Superior temporal gyrus (tissue), 1 donor: ENCODE data around the gene CDC14B.
"Not testable (repeated sequence)": the region's sequence is repeated elsewhere in the genome, so short reads cannot be mapped to it uniquely, and the experiment has no call there.

Experiments used
- DNase-seq: peaks from one replicate; pipeline ENCODE4 v3.0.0-alpha.2; 2016; ENCODE audit errors: extremely low spot score

The CDC14B gene

GRCh38 chr9:96587338-96588315, 32.0 kb downstream of the CDC14B start:
- DNase-seq: no peak

GRCh38 chr9:96585426-96585825, 34.2 kb downstream of the CDC14B start:
- DNase-seq: no peak

- DNase-seq: not testable (repeated sequence)
These were observed 37.4 kb downstream of the CDC14B start for GRCh38 chr9:96582199-96582598.

GRCh38 chr9:96581786-96582185, 37.9 kb downstream of the CDC14B start:
- DNase-seq: no peak

- no peak for DNase-seq
These were observed 38.3 kb downstream of the CDC14B start for GRCh38 chr9:96581301-96581700.

- no peak for DNase-seq
These were observed 44.7 kb downstream of the CDC14B start for GRCh38 chr9:96574931-96575351.

- DNase-seq: no peak
These were observed 45.2 kb downstream of the CDC14B start for GRCh38 chr9:96574455-96574854.

- DNase-seq: peak; percentile 68
These were observed 52.4 kb downstream of the CDC14B start for GRCh38 chr9:96567203-96567700.

- DNase-seq: peak; percentile 82
These were observed 53.0 kb downstream of the CDC14B start for GRCh38 chr9:96566498-96567202.

GRCh38 chr9:96565671-96566497, 53.8 kb downstream of the CDC14B start:
- DNase-seq: peak; percentile 67

GRCh38 chr9:96564217-96564616, 55.4 kb downstream of the CDC14B start:
- peak; percentile 68 for DNase-seq

- peak; percentile 64 for DNase-seq
These were observed 60.2 kb downstream of the CDC14B start for GRCh38 chr9:96559339-96559943.

GRCh38 chr9:96557921-96558320, 61.7 kb downstream of the CDC14B start:
- no peak for DNase-seq

- peak; percentile 73 for DNase-seq
These were observed 62.8 kb downstream of the CDC14B start for GRCh38 chr9:96556701-96557461.

- peak; percentile 63 for DNase-seq
These were observed 63.9 kb downstream of the CDC14B start for GRCh38 chr9:96555567-96556386.

GRCh38 chr9:96554801-96555566, 64.7 kb downstream of the CDC14B start:
- peak; percentile 41 for DNase-seq

- peak; percentile 20 for DNase-seq
These were observed 65.3 kb downstream of the CDC14B start for GRCh38 chr9:96554326-96554725.

GRCh38 chr9:96553070-96553469, 66.6 kb downstream of the CDC14B start:
- DNase-seq: no peak

GRCh38 chr9:96551403-96551802, 68.2 kb downstream of the CDC14B start:
- no peak for DNase-seq
